Body of pancreas (tissue), 4 donors: Measurements from ENCODE around the gene SLC27A2. TPM values are rescaled to one million over a fixed set of nuclear protein-coding genes. Genes with fewer than 3 reads are reported as not detected.

ENCODE experiments used
- ATAC-seq: fragments of 150-250 bp; one replicate; pipeline ENCODE4 v1.9.1; 2016
- DNase-seq, 4 donors: peaks; one replicate each; pipeline ENCODE4 v3.0.0-alpha.2; 2019
- H3K27ac ChIP-seq, 4 donors: fragments of 200-600 bp; sonication (generic); 1 replicate in 3 of 4; 2 replicates in 1 of 4; pipeline versions ENCODE4 v1.5.1 to v1.6.1; 2016 to 2019; ENCODE audit warnings: mild to moderate bottlenecking in 1 of 4, mixed read lengths in 1 of 4, moderate library complexity in 1 of 4
- H3K27me3 ChIP-seq, 2 donors: fragments of 200-600 bp; sonication (generic); one replicate each; pipeline ENCODE4 v1.6.0; 2016; ENCODE audit warnings: mild to moderate bottlenecking in 1 of 2
- H3K36me3 ChIP-seq, 2 donors: fragments of 200-600 bp; sonication (generic); replicated peaks in 1 of 2; 2 replicates each; pipeline ENCODE4 v1.5.1; 2016; ENCODE audit warnings: low read depth in 2 of 2; ENCODE audit not compliant: insufficient read depth in 1 of 2
- H3K4me1 ChIP-seq: fragments of 200-600 bp; sonication (generic); one replicate; pipeline ENCODE4 v1.6.0; 2016
- H3K4me3 ChIP-seq, 2 donors: fragments of 200-600 bp; sonication (generic); 1 replicate in 1 of 2; 2 replicates in 1 of 2; pipeline ENCODE4 v1.5.1; 2016 to 2019
- H3K9me3 ChIP-seq, 3 donors: fragments of 200-600 bp; sonication (generic); 1 replicate in 2 of 3; 2 replicates in 1 of 3; pipeline ENCODE4 v1.5.1; 2016
- CTCF ChIP-seq, 7 experiments: fragments of 450-650 bp in 4 of 7; fragments of 200-600 bp in 3 of 7; sonication (generic) in 3 of 7; IDR thresholded peaks; one replicate each; pipeline ENCODE4 v1.5.1; 2016 to 2019; ENCODE audit warnings: antibody characterized with exemption in 7 of 7
- POLR2A ChIP-seq, 3 donors: fragments of 450-650 bp; IDR thresholded peaks; one replicate each; pipeline ENCODE4 v1.6.1; 2016; ENCODE audit warnings: antibody characterized with exemption in 3 of 3, mild to moderate bottlenecking in 2 of 3
- WGBS, 2 donors: methylation state at CpG; one replicate each; pipeline ENCODE4 v1.1.5; 2017; 5-methylcytosine and 5-hydroxymethylcytosine counted together
- intact Hi-C: fragments of 100-400 bp; cut with DNase I; formaldehyde crosslinking; loops from one replicate; pipeline ENCODE4 v1.15.1; 2023
- total RNA-seq, 2 donors: library from RNA; depleted of rRNA; stranded (reverse); fragments of >200 nt; gene quantifications; one replicate each; pipeline ENCODE4 v1.1.0, GENCODE V29; 2016

SLC27A2 gene
- total RNA-seq, 2 donors from 2014 or later = 3.9 to 4.6 TPM

GRCh38 chr15:50183112-50183794 is 1.3 kb downstream of the SLC27A2 start:
- TF ChIP-seq POLR2A (IDR thresholded peaks at IDR 0.05) = no peak
- no peak for TF ChIP-seq CTCF (IDR thresholded peaks at IDR 0.05)
- 66 to 73% methylated on average over 1 to 2 of the region's 2 CpGs for WGBS, 2 donors
- Histone ChIP-seq H3K4me1 (peaks cover 11% of the 10 kb centered on the region), H3K9me3 (no peaks in the 10 kb centered on the region), H3K27ac (no peak overlapping the region), H3K4me3 (no peak overlapping the region), H3K27me3 (no peaks in the 10 kb centered on the region), H3K36me3 (no peaks in the 10 kb centered on the region)
- DNase-seq (no peak), ATAC-seq (no peak)
- intact Hi-C loops = no loop called here

GRCh38 chr15:50184863-50185504 is 3.0 kb downstream of the SLC27A2 start:
- no peak overlapping the region for H3K4me3 ChIP-seq
- 46 to 53% methylated on average over 3 of the region's 3 CpGs for WGBS, 2 donors
- DNase-seq = no peak

GRCh38 chr15:50186090-50186489 is 4.1 kb downstream of the SLC27A2 start:
- H3K4me3 ChIP-seq = no peak overlapping the region
- H3K27ac ChIP-seq = no peak overlapping the region
- peaks cover 11% of the 10 kb centered on the region for H3K4me1 ChIP-seq
- WGBS, 2 donors = 96 to 98% methylated on average over 4 of the region's 4 CpGs
- no peaks in the 10 kb centered on the region for H3K27me3 ChIP-seq
- TF ChIP-seq POLR2A (IDR thresholded peaks at IDR 0.05) (no peak), CTCF (IDR thresholded peaks at IDR 0.05) (no peak)
- H3K9me3 ChIP-seq = no peaks in the 10 kb centered on the region
- DNase-seq (no peak), ATAC-seq (no peak)
- intact Hi-C loops = no loop called here
- no peaks in the 10 kb centered on the region for H3K36me3 ChIP-seq

More at GRCh38 chr15:50184863-50185504, 3.0 kb downstream of the SLC27A2 start:
- Histone ChIP-seq H3K4me1 (peaks cover 11% of the 10 kb centered on the region), H3K9me3 (no peaks in the 10 kb centered on the region), H3K27ac (no peak overlapping the region), H3K36me3 (no peaks in the 10 kb centered on the region), H3K27me3 (no peaks in the 10 kb centered on the region)
- no peak for TF ChIP-seq CTCF (IDR thresholded peaks at IDR 0.05)
- no peak for TF ChIP-seq POLR2A (IDR thresholded peaks at IDR 0.05)
- ATAC-seq = no peak
- intact Hi-C loops = no loop called here

GRCh38 chr15:50186752-50187151 is 4.8 kb downstream of the SLC27A2 start:
- DNase-seq = no peak
- no peak overlapping the region for H3K27ac ChIP-seq
- no peaks in the 10 kb centered on the region for H3K9me3 ChIP-seq

More at GRCh38 chr15:50186752-50187151, 4.8 kb downstream of the SLC27A2 start:
- Histone ChIP-seq H3K27me3 (no peaks in the 10 kb centered on the region), H3K4me1 (peaks cover 11% of the 10 kb centered on the region), H3K36me3 (no peaks in the 10 kb centered on the region), H3K4me3 (no peak overlapping the region)
- intact Hi-C loops = no loop called here
- no peak for TF ChIP-seq POLR2A (IDR thresholded peaks at IDR 0.05)
- TF ChIP-seq CTCF (IDR thresholded peaks at IDR 0.05) = no peak
- WGBS, 2 donors = 93 to 100% methylated on average over 1 of the region's 1 CpG
- ATAC-seq = no peak
